OCI-LY3 (cell line): Measurements from ENCODE around the gene WASF2.
"Not testable (repeated sequence)": the region's sequence is repeated elsewhere in the genome, so short reads cannot be mapped to it uniquely, and the experiment has no call there.

Experiments used
- EZH2phosphoT487 ChIP-seq: fragments of 200-600 bp; shearing (Covaris generic); IDR thresholded peaks from 2 replicates; pipeline ENCODE4 v1.6.1; 2018; ENCODE audit warnings: antibody characterized with exemption, mixed run types, low read depth
- TF ChIP-seq, protein P1 (sequence below): fragments of 200-600, 300-600 bp; sonication (generic); IDR thresholded peaks from 2 replicates; pipeline ENCODE4 v1.5.1; 2014; ENCODE audit warnings: antibody characterized with exemption, low read length, low read depth

DNA sequence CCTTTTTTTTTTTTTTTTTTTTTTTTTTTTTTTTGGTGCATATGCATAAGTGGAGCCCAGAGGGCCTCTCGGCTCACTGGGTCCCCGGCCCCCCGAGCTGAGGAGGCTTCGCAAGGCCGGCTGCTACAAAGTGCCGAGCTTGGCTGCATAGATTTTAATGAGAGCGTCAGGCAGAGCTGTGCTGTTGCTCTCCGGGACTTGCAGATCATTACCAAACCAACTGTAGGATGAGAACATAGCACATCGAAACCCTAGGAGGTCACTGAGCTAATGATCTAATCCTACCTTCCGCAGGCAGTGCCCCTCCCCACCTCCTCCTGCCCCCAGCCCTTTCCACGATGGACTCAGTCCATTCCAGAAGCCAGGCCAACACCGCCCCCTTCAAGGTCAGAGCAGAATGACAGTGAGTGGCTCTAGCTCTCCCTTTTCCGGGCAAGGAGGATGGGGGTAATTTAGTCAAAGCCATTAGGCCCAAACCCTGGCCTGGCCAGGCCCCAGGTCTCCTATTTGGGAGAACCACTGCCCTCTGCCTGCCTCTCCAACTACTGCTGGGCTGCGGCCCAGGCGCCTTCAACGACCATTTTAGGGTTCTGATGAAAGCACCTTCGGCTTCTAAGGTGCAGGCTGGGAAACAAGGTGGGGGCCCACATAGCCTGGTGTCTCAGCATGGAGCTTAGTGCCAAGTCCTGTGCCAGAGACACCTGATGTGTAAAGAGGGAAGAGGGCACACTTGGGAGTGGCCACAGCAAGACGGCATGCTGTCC lies 84.2 kb downstream of the WASF2 start:
- TF ChIP-seq, protein P1, sequence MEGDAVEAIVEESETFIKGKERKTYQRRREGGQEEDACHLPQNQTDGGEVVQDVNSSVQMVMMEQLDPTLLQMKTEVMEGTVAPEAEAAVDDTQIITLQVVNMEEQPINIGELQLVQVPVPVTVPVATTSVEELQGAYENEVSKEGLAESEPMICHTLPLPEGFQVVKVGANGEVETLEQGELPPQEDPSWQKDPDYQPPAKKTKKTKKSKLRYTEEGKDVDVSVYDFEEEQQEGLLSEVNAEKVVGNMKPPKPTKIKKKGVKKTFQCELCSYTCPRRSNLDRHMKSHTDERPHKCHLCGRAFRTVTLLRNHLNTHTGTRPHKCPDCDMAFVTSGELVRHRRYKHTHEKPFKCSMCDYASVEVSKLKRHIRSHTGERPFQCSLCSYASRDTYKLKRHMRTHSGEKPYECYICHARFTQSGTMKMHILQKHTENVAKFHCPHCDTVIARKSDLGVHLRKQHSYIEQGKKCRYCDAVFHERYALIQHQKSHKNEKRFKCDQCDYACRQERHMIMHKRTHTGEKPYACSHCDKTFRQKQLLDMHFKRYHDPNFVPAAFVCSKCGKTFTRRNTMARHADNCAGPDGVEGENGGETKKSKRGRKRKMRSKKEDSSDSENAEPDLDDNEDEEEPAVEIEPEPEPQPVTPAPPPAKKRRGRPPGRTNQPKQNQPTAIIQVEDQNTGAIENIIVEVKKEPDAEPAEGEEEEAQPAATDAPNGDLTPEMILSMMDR: not testable (repeated sequence)
- TF ChIP-seq EZH2phosphoT487: not testable (repeated sequence)
